HG03457 (cell line): Measurements from ENCODE around the gene NAGLU.

ENCODE experiments used
- ATAC-seq: cut with Tn5 transposase; IDR thresholded peaks from one replicate; pipeline ENCODE4 v1.9.1; 2021; ENCODE audit warnings: moderate number of reproducible peaks; ENCODE audit not compliant: unreplicated experiment

The NAGLU gene

GRCh38 chr17:42563143-42563509 is 27.1 kb downstream of the NAGLU start:
- ATAC-seq, result no peak

- no peak for ATAC-seq
These were observed 27.5 kb downstream of the NAGLU start for GRCh38 chr17:42563543-42563942.

GRCh38 chr17:42563950-42564349 is 27.9 kb downstream of the NAGLU start:
- no peak for ATAC-seq

- no peak for ATAC-seq
These were observed 28.9 kb downstream of the NAGLU start for GRCh38 chr17:42564815-42565522.

- no peak for ATAC-seq
These were observed 29.6 kb downstream of the NAGLU start for GRCh38 chr17:42565523-42566214.

GRCh38 chr17:42566215-42566882 is 30.3 kb downstream of the NAGLU start:
- no peak for ATAC-seq

GRCh38 chr17:42566883-42567573 is 31.0 kb downstream of the NAGLU start, which contains the start of gene MLX:
MLX (plus strand) TSS chr17:42567100; CDS start chr17:42567125, 25 bp downstream.
- no peak for ATAC-seq

- ATAC-seq, result no peak
These were observed 32.5 kb downstream of the NAGLU start for GRCh38 chr17:42568341-42569111.

GRCh38 chr17:42571435-42572225 is 35.6 kb downstream of the NAGLU start:
- no peak for ATAC-seq

GRCh38 chr17:42573095-42573494 is 37.1 kb downstream of the NAGLU start:
- ATAC-seq, result no peak

- ATAC-seq, result no peak
These were observed 38.4 kb downstream of the NAGLU start for GRCh38 chr17:42574463-42574862.

GRCh38 chr17:42577140-42577531 is 41.1 kb downstream of the NAGLU start:
- ATAC-seq, result peak; percentile 3

- ATAC-seq, result peak; percentile 46
These were observed 41.7 kb downstream of the NAGLU start, which contains the start of gene PSMC3IP for GRCh38 chr17:42577532-42578281. PSMC3IP (minus strand) TSS chr17:42577729; CDS start chr17:42577686, 43 bp downstream.

- peak; percentile 44 for ATAC-seq
These were observed 42.3 kb downstream of the NAGLU start for GRCh38 chr17:42578282-42578869.

- no peak for ATAC-seq
These were observed 43.9 kb downstream of the NAGLU start for GRCh38 chr17:42579794-42580551.

- ATAC-seq, result no peak
These were observed 45.8 kb downstream of the NAGLU start for GRCh38 chr17:42581744-42582270.

GRCh38 chr17:42584880-42585279 is 48.8 kb downstream of the NAGLU start:
- ATAC-seq, result no peak

- no peak for ATAC-seq
These were observed 49.3 kb downstream of the NAGLU start for GRCh38 chr17:42585353-42585752.
